Keratinocyte (primary cell): Measurements from ENCODE around the gene FAM83D. TPM values are rescaled to one million over a fixed set of nuclear protein-coding genes. Genes with fewer than 3 reads are reported as not detected.

Experiments
- DNase-seq: peaks from one replicate; pipeline ENCODE4 v3.0.0-alpha.2; 2011; ENCODE audit warnings: low read depth, missing footprints, low spot score
- FAIRE-seq: peaks from 2 replicates; lab custom pipeline; 2011; peaks lifted over from hg19 to GRCh38; lab: Jason Lieb, UNC
- H2AFZ ChIP-seq: 2 replicates; pipeline ENCODE4 v1.6.0; 2012; ENCODE audit warnings: low read length, control low read depth, inconsistent platforms; ENCODE audit not compliant: control insufficient read depth
- H3K27ac ChIP-seq: 2 replicates; pipeline ENCODE4 v1.5.1; 2011; ENCODE audit warnings: low read length; ENCODE audit not compliant: control insufficient read depth, insufficient read depth
- H3K27me3 ChIP-seq: 3 replicates; pipeline ENCODE4 v1.6.0; 2011; ENCODE audit warnings: low read length; ENCODE audit not compliant: control insufficient read depth, insufficient read depth; ENCODE audit errors: extremely low read depth
- H3K36me3 ChIP-seq, 2 experiments: 2 replicates in 1 of 2; 3 replicates in 1 of 2; pipeline ENCODE4 v1.5.1; 2011; ENCODE audit warnings: low read length in 2 of 2, mild to moderate bottlenecking in 1 of 2; ENCODE audit not compliant: control insufficient read depth in 2 of 2, insufficient read depth in 2 of 2; ENCODE audit errors: extremely low read depth in 1 of 2
- H3K4me1 ChIP-seq: 3 replicates; pipeline ENCODE4 v1.5.1; 2011; ENCODE audit warnings: low read length; ENCODE audit not compliant: control insufficient read depth, insufficient read depth; ENCODE audit errors: extremely low read depth
- H3K4me2 ChIP-seq: 3 replicates; pipeline ENCODE4 v1.6.0; 2011; ENCODE audit warnings: low read depth, low read length; ENCODE audit not compliant: control insufficient read depth, insufficient read depth; ENCODE audit errors: extremely low read depth
- H3K4me3 ChIP-seq, 3 experiments: fragments of 200-600 bp in 1 of 3; sonication (generic) in 1 of 3; 2 replicates in 2 of 3; 3 replicates in 1 of 3; pipeline ENCODE4 v1.5.1; 2011 to 2016; ENCODE audit warnings: low read length in 3 of 3, mild to moderate bottlenecking in 3 of 3, control low read depth in 2 of 3, inconsistent platforms in 1 of 3, low read depth in 1 of 3, mixed read lengths in 1 of 3, mixed run types in 1 of 3, moderate library complexity in 1 of 3; ENCODE audit not compliant: control insufficient read depth in 2 of 3, insufficient read depth in 2 of 3; ENCODE audit errors: extremely low read depth in 1 of 3
- H3K79me2 ChIP-seq: 2 replicates; pipeline ENCODE4 v1.6.0; 2012; ENCODE audit warnings: low read length; ENCODE audit not compliant: control insufficient read depth, insufficient read depth
- H3K9ac ChIP-seq: 3 replicates; pipeline ENCODE4 v1.6.0; 2011; ENCODE audit warnings: low read length; ENCODE audit not compliant: control insufficient read depth, insufficient read depth; ENCODE audit errors: extremely low read depth
- H3K9me1 ChIP-seq: 3 replicates; pipeline ENCODE4 v1.6.0; 2011; ENCODE audit warnings: low read length; ENCODE audit not compliant: control insufficient read depth, insufficient read depth; ENCODE audit errors: extremely low read depth
- H3K9me3 ChIP-seq: 2 replicates; pipeline ENCODE4 v1.5.1; 2012; ENCODE audit warnings: low read depth, low read length; ENCODE audit not compliant: control insufficient read depth
- H4K20me1 ChIP-seq: 3 replicates; pipeline ENCODE4 v1.6.0; 2011; ENCODE audit warnings: low read length; ENCODE audit not compliant: control insufficient read depth, insufficient read depth; ENCODE audit errors: extremely low read depth
- CTCF ChIP-seq, 3 experiments: IDR thresholded peaks in 1 of 3; conservative IDR thresholded peaks in 1 of 3; optimal IDR thresholded peaks in 1 of 3; 2 replicates in 2 of 3; 3 replicates in 1 of 3; pipeline versions ENCODE3 to v1.5.1; 2011; ENCODE audit warnings: low read length in 3 of 3, mild to moderate bottlenecking in 3 of 3, moderate library complexity in 2 of 3, control low read depth in 1 of 3, inconsistent platforms in 1 of 3; ENCODE audit not compliant: insufficient read depth in 2 of 3; ENCODE audit errors: extremely low read depth in 1 of 3
- EZH2 ChIP-seq: IDR thresholded peaks from one replicate; pipeline ENCODE4 v1.6.1; 2012; ENCODE audit warnings: inconsistent platforms, mild to moderate bottlenecking, low read length, moderate library complexity
- dilution Hi-C: fragments of 300-500 bp; cut with MboI; formaldehyde crosslinking; loops from one replicate; pipeline ENCODE4 v1.7.0; 2020; ENCODE audit warnings: low sequenced_read_pairs; ENCODE audit not compliant: extremely low pct_ligation_motif_present
- polyA plus RNA-seq, 5 experiments: library from polyadenylated mRNA; depleted of rRNA in 3 of 5; stranded (reverse) in 3 of 5; stranded (forward) in 1 of 5; unstranded in 1 of 5; fragments of >200 nt; gene quantifications; 1 replicate in 1 of 5; 2 replicates in 3 of 5; 3 replicates in 1 of 5; pipeline versions ENCODE4 v1.2.1 to v1.2.3, GENCODE V29; 2011 to 2012; ENCODE audit warnings: missing spikeins in 2 of 5, low read depth in 1 of 5, low replicate concordance in 1 of 5

The FAM83D gene
- polyA plus RNA-seq, 1 donor (not counting 4 experiments of a cell fraction or from before 2014, with no cell fraction given), result 32.1 TPM

- H3K9me3 ChIP-seq, result no peaks in the 10 kb centered on the region
- no peak overlapping the region for H3K27ac ChIP-seq
- H3K4me3 ChIP-seq, result no peak overlapping the region
- H3K4me1 ChIP-seq, result peaks cover 5% of the 10 kb centered on the region
- peaks cover 0 to under 1% of the 10 kb centered on the region in 2 experiments for H3K36me3 ChIP-seq
- H3K4me2 ChIP-seq, result no peak overlapping the region
- H3K27me3 ChIP-seq, result no peaks in the 10 kb centered on the region
- H4K20me1 ChIP-seq, result no peaks in the 10 kb centered on the region
- no peaks in the 10 kb centered on the region for H3K79me2 ChIP-seq
- H3K9ac ChIP-seq, result no peak overlapping the region
- no peaks in the 10 kb centered on the region for H3K9me1 ChIP-seq
- FAIRE-seq (no peak), DNase-seq (no peak)
- dilution Hi-C loops, result no loop called here
- TF ChIP-seq CTCF (optimal IDR thresholded peaks at IDR 0.05 in 1 of 3, IDR thresholded peaks at IDR 0.05 in 1 of 3, conservative IDR thresholded peaks at IDR 0.05 in 1 of 3; ENCODE audit: extremely low read depth in 1 of 3, insufficient read depth in 2 of 3, low read length in 3 of 3) (no peak), EZH2 (no peak)
- H2AFZ ChIP-seq, result no peak overlapping the region
These were observed 64.5 kb downstream of the FAM83D start for GRCh38 chr20:38990728-38991127.

DNA sequence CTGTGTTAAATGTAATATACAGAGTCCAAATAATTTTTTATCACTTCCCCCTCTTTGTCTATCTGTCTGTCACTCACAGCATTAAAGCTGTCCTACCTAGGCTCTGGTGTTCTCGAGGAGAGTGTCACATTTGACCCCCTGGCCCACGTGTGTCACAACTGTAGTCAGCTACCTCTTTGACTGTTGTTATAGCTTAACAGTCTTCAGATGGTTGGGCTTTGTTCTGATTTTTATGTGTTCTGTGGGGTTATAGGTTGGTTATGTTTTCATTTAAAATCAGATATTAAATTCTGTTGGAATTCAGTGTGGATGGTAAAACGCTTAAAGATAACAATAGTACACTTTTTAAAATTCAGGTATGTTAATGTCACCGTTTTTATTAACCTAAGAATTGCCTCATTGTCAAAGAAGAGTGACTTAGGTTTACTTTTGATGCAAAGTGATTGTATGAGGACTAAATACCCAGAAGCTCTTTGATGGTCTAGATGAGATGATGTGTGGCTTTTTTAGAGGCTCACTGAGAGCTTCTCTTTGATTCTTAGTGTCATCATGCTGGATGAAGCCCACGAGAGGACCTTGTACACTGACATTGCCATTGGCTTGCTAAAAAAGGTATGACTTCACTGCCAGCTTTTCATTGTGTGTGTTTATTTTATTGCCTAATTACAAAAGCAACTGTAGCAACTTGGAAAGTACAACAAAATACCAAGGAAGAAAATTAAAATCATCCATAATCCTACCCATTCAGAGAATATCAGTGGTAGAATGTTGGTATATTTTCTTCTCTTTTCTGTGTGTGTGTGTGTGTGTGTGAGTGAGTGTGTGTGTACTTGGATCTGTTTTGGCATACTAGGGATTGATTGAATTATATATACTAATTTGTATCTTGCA lies 65.8 kb downstream of the FAM83D start:
- dilution Hi-C loops, result no loop called here
- Histone ChIP-seq H3K4me1 (peaks cover 3% of the 10 kb centered on the region), H4K20me1 (no peaks in the 10 kb centered on the region), H3K4me2 (no peak overlapping the region), H3K36me3 (peaks cover 0 to 4% of the 10 kb centered on the region in 2 experiments), H3K27ac (no peak overlapping the region), H3K9me1 (no peaks in the 10 kb centered on the region), H3K9me3 (no peaks in the 10 kb centered on the region), H3K4me3 (no peak overlapping the region), H2AFZ (no peak overlapping the region), H3K27me3 (no peaks in the 10 kb centered on the region), H3K79me2 (no peaks in the 10 kb centered on the region), H3K9ac (no peak overlapping the region)
- DNase-seq (no peak), FAIRE-seq (no peak)
- TF ChIP-seq EZH2, result no peak
- no peak for TF ChIP-seq CTCF (optimal IDR thresholded peaks at IDR 0.05 in 1 of 3, IDR thresholded peaks at IDR 0.05 in 1 of 3, conservative IDR thresholded peaks at IDR 0.05 in 1 of 3; ENCODE audit: extremely low read depth in 1 of 3, insufficient read depth in 2 of 3, low read length in 3 of 3)
